Measurements from ENCODE around the gene KRTAP12-2.

KRTAP12-2 gene

DNA sequence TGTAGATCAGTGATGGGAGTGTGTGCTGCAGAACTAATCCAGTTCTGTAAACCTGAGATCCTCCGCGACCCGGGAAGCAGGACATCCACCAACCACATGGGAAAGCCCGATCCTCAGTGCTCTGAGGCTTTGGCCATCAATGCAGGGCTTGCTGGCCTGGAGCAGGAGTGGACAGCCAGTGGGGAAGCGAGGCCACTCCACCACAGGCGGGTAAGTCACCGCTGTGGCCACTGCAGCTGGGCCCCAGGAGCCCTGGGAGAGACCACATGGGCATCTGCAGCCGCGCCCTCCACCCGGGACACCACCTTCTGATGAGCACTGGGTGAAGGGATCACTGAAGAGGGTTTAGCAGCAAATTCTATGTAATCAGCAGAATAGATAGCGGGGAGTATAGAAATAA is 14.4 kb upstream of the KRTAP12-2 start:
- peaks cover 0 to 7% of the 10 kb centered on the region in 2 donors for H3K27me3 ChIP-seq
- no peaks in the 10 kb centered on the region for H3K36me3 ChIP-seq
- H3K4me3 ChIP-seq = no peak overlapping the region
- intact Hi-C loops (cut with DNase I; ENCODE audit: low total_unique reads) = no loop called here
- H3K4me1 ChIP-seq = no peaks in the 10 kb centered on the region
- no peak for DNase-seq
- no peaks in the 10 kb centered on the region for H3K9me3 ChIP-seq
- no peak overlapping the region for H3K27ac ChIP-seq
- TF ChIP-seq, protein P1, sequence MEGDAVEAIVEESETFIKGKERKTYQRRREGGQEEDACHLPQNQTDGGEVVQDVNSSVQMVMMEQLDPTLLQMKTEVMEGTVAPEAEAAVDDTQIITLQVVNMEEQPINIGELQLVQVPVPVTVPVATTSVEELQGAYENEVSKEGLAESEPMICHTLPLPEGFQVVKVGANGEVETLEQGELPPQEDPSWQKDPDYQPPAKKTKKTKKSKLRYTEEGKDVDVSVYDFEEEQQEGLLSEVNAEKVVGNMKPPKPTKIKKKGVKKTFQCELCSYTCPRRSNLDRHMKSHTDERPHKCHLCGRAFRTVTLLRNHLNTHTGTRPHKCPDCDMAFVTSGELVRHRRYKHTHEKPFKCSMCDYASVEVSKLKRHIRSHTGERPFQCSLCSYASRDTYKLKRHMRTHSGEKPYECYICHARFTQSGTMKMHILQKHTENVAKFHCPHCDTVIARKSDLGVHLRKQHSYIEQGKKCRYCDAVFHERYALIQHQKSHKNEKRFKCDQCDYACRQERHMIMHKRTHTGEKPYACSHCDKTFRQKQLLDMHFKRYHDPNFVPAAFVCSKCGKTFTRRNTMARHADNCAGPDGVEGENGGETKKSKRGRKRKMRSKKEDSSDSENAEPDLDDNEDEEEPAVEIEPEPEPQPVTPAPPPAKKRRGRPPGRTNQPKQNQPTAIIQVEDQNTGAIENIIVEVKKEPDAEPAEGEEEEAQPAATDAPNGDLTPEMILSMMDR (IDR thresholded peaks at IDR 0.05) = no peak

GRCh38 chr21:44677881-44678280 is 11.2 kb upstream of the KRTAP12-2 start:
- H3K9me3 ChIP-seq = peaks cover 0 to 10% (median 0%) of the 10 kb centered on the region in 3 donors
- intact Hi-C loops (cut with DNase I; ENCODE audit: low total_unique reads) = no loop called here
- H3K27ac ChIP-seq = no peak overlapping the region
- TF ChIP-seq, protein P1 (IDR thresholded peaks at IDR 0.05) = no peak
- no peaks in the 10 kb centered on the region for H3K36me3 ChIP-seq
- no peak overlapping the region for H3K4me3 ChIP-seq
- DNase-seq = peak in 1 of 2 donors; percentile 44
- no peaks in the 10 kb centered on the region for H3K4me1 ChIP-seq
- peaks cover 0 to 5% of the 10 kb centered on the region in 2 donors for H3K27me3 ChIP-seq

GRCh38 chr21:44671911-44672310 is 5.2 kb upstream of the KRTAP12-2 start:
- Histone ChIP-seq H3K27ac (no peak overlapping the region), H3K4me1 (no peaks in the 10 kb centered on the region), H3K27me3 (no peaks in the 10 kb centered on the region), H3K9me3 (peaks cover 4 to 32% (median 18%) of the 10 kb centered on the region in 3 donors), H3K4me3 (no peak overlapping the region), H3K36me3 (no peaks in the 10 kb centered on the region)
- TF ChIP-seq, protein P1 (IDR thresholded peaks at IDR 0.05) = no peak
- DNase-seq = no peak
- intact Hi-C loops (cut with DNase I; ENCODE audit: low total_unique reads) = no loop called here

DNA sequence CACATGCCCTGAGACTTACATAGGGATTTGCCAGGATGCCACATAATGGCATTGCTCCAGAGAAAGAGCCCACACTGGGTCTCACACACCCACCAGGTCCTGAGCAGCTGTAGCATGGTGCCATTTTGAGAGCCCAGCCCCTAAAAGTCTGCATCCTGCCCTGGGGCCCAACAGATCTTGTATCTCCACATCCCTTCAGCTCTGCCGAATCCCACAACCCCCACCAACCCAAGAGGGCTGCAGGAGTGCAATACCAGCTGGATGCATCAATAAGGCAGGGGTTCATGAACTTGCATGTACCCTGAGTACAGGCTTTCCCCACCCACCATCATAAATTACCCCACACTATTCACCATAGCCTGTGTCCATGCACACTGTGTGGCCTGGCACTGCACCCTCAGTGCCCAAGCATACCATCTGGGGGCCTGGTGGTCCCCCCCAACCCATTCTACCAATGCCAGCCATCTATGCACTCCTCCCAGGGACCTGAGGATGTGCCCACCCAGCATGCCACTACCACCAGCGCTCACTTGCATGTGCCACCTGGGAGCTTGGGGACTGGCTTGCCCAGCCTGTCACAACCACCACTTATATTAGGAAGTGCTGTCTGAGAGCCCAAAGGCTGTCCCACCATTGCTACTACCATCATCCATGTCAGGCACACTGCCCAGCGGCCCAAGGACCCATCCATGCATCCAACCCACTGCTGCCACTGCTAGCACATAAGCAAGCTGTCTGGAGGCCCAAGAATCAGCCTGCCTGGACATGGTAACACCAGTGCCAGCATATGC is 4.1 kb upstream of the KRTAP12-2 start:
- Histone ChIP-seq H3K4me3 (no peak overlapping the region), H3K27ac (no peak overlapping the region), H3K9me3 (peaks cover 4 to 32% (median 18%) of the 10 kb centered on the region in 3 donors), H3K36me3 (no peaks in the 10 kb centered on the region), H3K27me3 (no peaks in the 10 kb centered on the region), H3K4me1 (no peaks in the 10 kb centered on the region)
- intact Hi-C loops (cut with DNase I; ENCODE audit: low total_unique reads) = no loop called here
- peak in 1 of 2 donors; percentile 40 for DNase-seq
- TF ChIP-seq, protein P1 (IDR thresholded peaks at IDR 0.05) = no peak

DNA sequence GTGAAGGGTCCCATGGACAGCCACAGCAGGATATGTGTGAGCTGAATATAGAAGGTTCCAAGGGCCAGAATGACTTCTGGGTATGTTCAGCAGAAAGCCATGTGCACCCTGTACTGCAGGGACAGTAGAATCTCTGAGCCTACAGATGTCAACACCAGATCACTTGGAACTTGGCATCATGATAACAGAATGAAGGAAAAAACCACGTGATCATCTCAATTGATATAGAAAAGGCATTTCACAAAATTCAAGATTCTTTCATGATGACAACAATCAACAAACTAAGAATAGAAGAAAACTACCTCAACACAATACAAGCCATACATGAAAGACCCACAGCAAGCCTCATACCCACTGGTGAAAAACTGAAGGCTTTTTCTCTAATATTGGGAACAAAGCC is 885 bp upstream of the KRTAP12-2 start:
- Histone ChIP-seq H3K27me3 (no peaks in the 10 kb centered on the region), H3K36me3 (no peaks in the 10 kb centered on the region), H3K4me1 (no peaks in the 10 kb centered on the region), H3K27ac (no peak overlapping the region), H3K9me3 (peaks cover 1 to 21% (median 16%) of the 10 kb centered on the region in 3 donors), H3K4me3 (no peak overlapping the region)
- intact Hi-C loops (cut with DNase I; ENCODE audit: low total_unique reads) = no loop called here
- DNase-seq = no peak
- TF ChIP-seq, protein P1 (IDR thresholded peaks at IDR 0.05) = no peak

Measured in tibial artery (tissue), 4 donors.